Trophoblast cell (in vitro differentiated cells and primary cell): ENCODE measurements around the gene CPT1A.
A peak's percentile ranks its signal among the peaks of the same experiment; 100 is the strongest.

Experiments used
- DNase-seq, 2 donors: peaks; one replicate each; pipeline ENCODE4 v3.0.0-alpha.2; 2016
- H2AFZ ChIP-seq: 2 replicates; pipeline ENCODE4 v1.6.1; 2013; ENCODE audit warnings: low read length, moderate library complexity, mild to moderate bottlenecking; ENCODE audit not compliant: insufficient read depth, poor library complexity
- H2AK5ac ChIP-seq: 2 replicates; pipeline ENCODE4 v1.6.1; 2013; ENCODE audit warnings: mild to moderate bottlenecking, low read length
- H2BK120ac ChIP-seq: 2 replicates; pipeline ENCODE4 v1.6.1; 2013; ENCODE audit warnings: low read length, mild to moderate bottlenecking, moderate library complexity; ENCODE audit not compliant: insufficient read depth, poor library complexity
- H2BK12ac ChIP-seq: 2 replicates; pipeline ENCODE4 v1.6.1; 2013; ENCODE audit warnings: mild to moderate bottlenecking, low read length, moderate library complexity
- H2BK5ac ChIP-seq: 2 replicates; pipeline ENCODE4 v1.6.1; 2013; ENCODE audit warnings: low read length, low read depth, moderate library complexity, mild to moderate bottlenecking; ENCODE audit not compliant: poor library complexity
- H3K14ac ChIP-seq: 2 replicates; pipeline ENCODE4 v1.6.1; 2013; ENCODE audit warnings: mild to moderate bottlenecking, low read length
- H3K18ac ChIP-seq: 2 replicates; pipeline ENCODE4 v1.6.1; 2013; ENCODE audit warnings: mild to moderate bottlenecking, low read length
- H3K23ac ChIP-seq: 2 replicates; pipeline ENCODE4 v1.6.1; 2013; ENCODE audit warnings: low read length
- H3K27ac ChIP-seq: 2 replicates; pipeline ENCODE4 v1.5.1; 2013; ENCODE audit warnings: low read depth, mild to moderate bottlenecking, inconsistent platforms, low read length, moderate library complexity
- H3K27me3 ChIP-seq: 2 replicates; pipeline ENCODE4 v1.6.1; 2013; ENCODE audit warnings: inconsistent platforms, mild to moderate bottlenecking, low read length, moderate library complexity; ENCODE audit not compliant: insufficient read depth
- H3K36me3 ChIP-seq, 2 experiments: 1 replicate in 1 of 2; 2 replicates in 1 of 2; pipeline ENCODE4 v1.6.1; 2013; ENCODE audit warnings: low read length in 2 of 2, mild to moderate bottlenecking in 2 of 2, moderate library complexity in 1 of 2; ENCODE audit not compliant: insufficient read depth in 2 of 2, control insufficient read depth in 1 of 2
- H3K4ac ChIP-seq: 2 replicates; pipeline ENCODE4 v1.6.1; 2013; ENCODE audit warnings: low read depth, mild to moderate bottlenecking, low read length, moderate library complexity
- H3K4me1 ChIP-seq, 2 experiments: 1 replicate in 1 of 2; 2 replicates in 1 of 2; pipeline ENCODE4 v1.6.1; 2013; ENCODE audit warnings: low read length in 2 of 2, mild to moderate bottlenecking in 2 of 2, moderate library complexity in 1 of 2; ENCODE audit not compliant: insufficient read depth in 2 of 2, control insufficient read depth in 1 of 2
- H3K4me2 ChIP-seq: 2 replicates; pipeline ENCODE4 v1.6.1; 2013; ENCODE audit warnings: inconsistent platforms, mild to moderate bottlenecking, low read length, moderate library complexity
- H3K4me3 ChIP-seq: 2 replicates; pipeline ENCODE4 v1.5.1; 2013; ENCODE audit warnings: mild to moderate bottlenecking, low read depth, low read length, inconsistent platforms
- H3K79me1 ChIP-seq: one replicate; pipeline ENCODE4 v1.6.1; 2013; ENCODE audit warnings: low read length
- H3K79me2 ChIP-seq: 2 replicates; pipeline ENCODE4 v1.6.1; 2013; ENCODE audit warnings: low read length, mild to moderate bottlenecking; ENCODE audit not compliant: control insufficient read depth, insufficient read depth, poor library complexity
- H3K9ac ChIP-seq: 2 replicates; pipeline ENCODE4 v1.6.1; 2013; ENCODE audit warnings: mild to moderate bottlenecking, low read length
- H3K9me3 ChIP-seq: 2 replicates; pipeline ENCODE4 v1.6.1; 2013; ENCODE audit warnings: low read depth, mild to moderate bottlenecking, control low read depth, inconsistent platforms, low read length; ENCODE audit not compliant: insufficient read depth
- H4K12ac ChIP-seq: 2 replicates; pipeline ENCODE4 v1.6.1; 2013; ENCODE audit warnings: low read depth, mild to moderate bottlenecking, low read length, moderate library complexity
- H4K8ac ChIP-seq: 2 replicates; pipeline ENCODE4 v1.6.1; 2013; ENCODE audit warnings: low read depth, mild to moderate bottlenecking, low read length, moderate library complexity
- H4K91ac ChIP-seq: one replicate; pipeline ENCODE4 v1.6.1; 2013; ENCODE audit warnings: low read depth, mild to moderate bottlenecking, low read length, moderate library complexity
- WGBS: extraction: QIAGEN DNeasy Blood & Tissue Kit; methylation state at CpG from one replicate; pipeline ENCODE4 v1.1.7; 2013; ENCODE audit warnings: missing lambda C conversion rate; ENCODE audit not compliant: insufficient read length, insufficient coverage; ENCODE audit errors: extremely low coverage; 5-methylcytosine and 5-hydroxymethylcytosine counted together

The CPT1A gene

GRCh38 chr11:68828155-68828931 lies 13.4 kb downstream of the CPT1A start:
- Histone ChIP-seq H2BK12ac (no peak overlapping the region), H3K4me1 (no peaks in the 10 kb centered on the region), H3K4me2 (no peak overlapping the region), H3K4ac (no peak overlapping the region), H3K79me2 (no peaks in the 10 kb centered on the region), H4K91ac (no peak overlapping the region), H3K9me3 (no peaks in the 10 kb centered on the region), H3K23ac (no peak overlapping the region), H2BK5ac (no peak overlapping the region), H3K9ac (no peak overlapping the region), H2AFZ (no peak overlapping the region), H4K8ac (no peak overlapping the region), H4K12ac (no peak overlapping the region), H3K27me3 (no peaks in the 10 kb centered on the region), H3K36me3 (no peaks in the 10 kb centered on the region), H2BK120ac (no peak overlapping the region), H3K27ac (no peak overlapping the region), H2AK5ac (no peak overlapping the region), H3K79me1 (no peaks in the 10 kb centered on the region), H3K18ac (no peak overlapping the region), H3K4me3 (peak overlapping the region; percentile 41), H3K14ac (no peak overlapping the region)
- WGBS = no CpG with 5 or more reads among the region's 20 CpGs
- no peak for DNase-seq

- no CpG with 5 or more reads among the region's 8 CpGs for WGBS
These were observed 14.0 kb downstream of the CPT1A start for GRCh38 chr11:68827733-68828132.

GRCh38 chr11:68826726-68827125 lies 15.0 kb downstream of the CPT1A start:
- H3K27me3 ChIP-seq = no peaks in the 10 kb centered on the region
- no peaks in the 10 kb centered on the region for H3K9me3 ChIP-seq
- no peak overlapping the region for H3K4me3 ChIP-seq
- WGBS = no CpG with 5 or more reads among the region's 9 CpGs
- no peak overlapping the region for H3K9ac ChIP-seq
- no peaks in the 10 kb centered on the region for H3K79me1 ChIP-seq
- no peak overlapping the region for H2AK5ac ChIP-seq
- no peak overlapping the region for H2BK5ac ChIP-seq
- H2BK120ac ChIP-seq = no peak overlapping the region
- H3K4me1 ChIP-seq = no peaks in the 10 kb centered on the region
- no peak overlapping the region for H3K4ac ChIP-seq
- no peak overlapping the region for H2AFZ ChIP-seq
- no peak overlapping the region for H4K12ac ChIP-seq
- no peak overlapping the region for H3K27ac ChIP-seq
- no peak overlapping the region for H4K8ac ChIP-seq
- H3K4me2 ChIP-seq = no peak overlapping the region
- DNase-seq = no peak
- no peak overlapping the region for H2BK12ac ChIP-seq
- H3K14ac ChIP-seq = no peak overlapping the region
- H3K79me2 ChIP-seq = no peaks in the 10 kb centered on the region
- no peaks in the 10 kb centered on the region for H3K36me3 ChIP-seq
- H3K18ac ChIP-seq = no peak overlapping the region
- H4K91ac ChIP-seq = no peak overlapping the region
- H3K23ac ChIP-seq = no peak overlapping the region

More at GRCh38 chr11:68827733-68828132, 14.0 kb downstream of the CPT1A start:
- H2AK5ac ChIP-seq = no peak overlapping the region
- no peak overlapping the region for H3K14ac ChIP-seq
- H4K12ac ChIP-seq = no peak overlapping the region
- no peaks in the 10 kb centered on the region for H3K4me1 ChIP-seq
- H3K9me3 ChIP-seq = no peaks in the 10 kb centered on the region
- H3K27me3 ChIP-seq = no peaks in the 10 kb centered on the region
- no peak overlapping the region for H3K4me2 ChIP-seq
- no peak overlapping the region for H4K8ac ChIP-seq
- no peak overlapping the region for H3K4ac ChIP-seq
- no peaks in the 10 kb centered on the region for H3K79me2 ChIP-seq
- H2BK5ac ChIP-seq = no peak overlapping the region
- no peak overlapping the region for H3K27ac ChIP-seq
- no peak overlapping the region for H3K18ac ChIP-seq
- no peak for DNase-seq
- H3K9ac ChIP-seq = no peak overlapping the region
- no peak overlapping the region for H4K91ac ChIP-seq
- H3K79me1 ChIP-seq = no peaks in the 10 kb centered on the region
- H3K4me3 ChIP-seq = peak overlapping the region; percentile 31
- no peak overlapping the region for H2AFZ ChIP-seq
- H2BK120ac ChIP-seq = no peak overlapping the region
- H3K36me3 ChIP-seq = no peaks in the 10 kb centered on the region
- no peak overlapping the region for H3K23ac ChIP-seq
- no peak overlapping the region for H2BK12ac ChIP-seq

- Histone ChIP-seq H3K27ac (no peak overlapping the region), H2AFZ (no peak overlapping the region), H3K27me3 (no peaks in the 10 kb centered on the region), H3K14ac (no peak overlapping the region), H3K36me3 (no peaks in the 10 kb centered on the region), H2BK12ac (no peak overlapping the region), H3K9me3 (no peaks in the 10 kb centered on the region), H2AK5ac (no peak overlapping the region), H2BK120ac (no peak overlapping the region), H3K23ac (no peak overlapping the region), H3K9ac (no peak overlapping the region), H3K4me2 (no peak overlapping the region), H4K12ac (no peak overlapping the region), H3K18ac (no peak overlapping the region), H3K79me1 (no peaks in the 10 kb centered on the region), H3K4me1 (no peaks in the 10 kb centered on the region), H3K4ac (no peak overlapping the region), H4K91ac (no peak overlapping the region), H3K79me2 (no peaks in the 10 kb centered on the region), H4K8ac (no peak overlapping the region), H3K4me3 (no peak overlapping the region), H2BK5ac (no peak overlapping the region)
- WGBS = no CpG with 5 or more reads among the region's 7 CpGs
- DNase-seq = peak in 1 of 2 donors; percentile 39
These were observed 16.1 kb downstream of the CPT1A start for GRCh38 chr11:68825571-68825970.
